NCI-H510A treated with DMSO at 0.1 percent for 48 hours (cell line): ENCODE measurements around the gene BPIFB6.

Experiments used
- DNase-seq: peaks from one replicate; lab custom pipeline; 2025; lab: John Stamatoyannopoulos, UW

BPIFB6 gene

DNA sequence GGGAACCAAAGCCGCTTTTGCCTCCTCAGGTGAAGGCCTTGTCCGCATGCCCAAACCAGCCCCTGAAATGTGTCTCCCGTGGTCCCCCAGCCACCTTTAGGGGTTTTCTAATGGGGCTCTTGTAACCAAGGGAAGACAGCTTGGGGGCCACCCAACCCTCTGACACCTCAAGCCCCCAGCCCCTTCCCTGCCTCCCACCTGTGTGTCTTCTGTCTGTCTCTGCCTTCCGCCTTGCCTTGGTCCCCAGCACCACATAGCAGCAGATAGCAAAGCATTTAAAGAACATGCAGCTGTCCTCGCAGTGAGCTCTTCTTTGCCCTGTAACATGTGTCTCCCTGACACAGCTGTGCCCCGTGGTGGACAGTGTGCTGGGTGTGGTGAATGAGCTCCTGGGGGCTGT is 31.8 kb downstream of the BPIFB6 start:
- no peak for DNase-seq

- no peak for DNase-seq
These were observed 33.3 kb downstream of the BPIFB6 start for GRCh38 chr20:33064572-33065287.

- no peak for DNase-seq
These were observed 34.3 kb downstream of the BPIFB6 start for GRCh38 chr20:33065785-33066184.

DNA sequence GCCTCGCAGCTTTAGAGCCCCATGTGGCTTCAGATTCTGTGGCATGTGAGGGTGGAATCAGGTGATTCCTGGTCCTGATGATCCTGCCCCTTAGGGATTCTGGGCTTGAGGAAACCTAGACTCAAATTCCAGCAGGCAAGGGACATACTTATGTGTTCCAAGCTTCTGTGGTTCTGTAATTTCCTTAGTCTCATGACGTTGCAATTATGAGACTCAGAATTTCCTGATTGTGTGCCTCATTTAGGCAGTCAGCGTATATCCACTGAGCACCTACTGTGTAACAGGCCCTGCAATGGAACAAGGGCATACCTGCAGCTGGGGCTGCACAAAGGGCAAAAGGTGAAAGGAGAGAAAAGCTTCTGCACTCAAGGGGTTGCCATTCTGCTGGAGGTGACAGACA is 36.4 kb downstream of the BPIFB6 start:
- DNase-seq: no peak

DNA sequence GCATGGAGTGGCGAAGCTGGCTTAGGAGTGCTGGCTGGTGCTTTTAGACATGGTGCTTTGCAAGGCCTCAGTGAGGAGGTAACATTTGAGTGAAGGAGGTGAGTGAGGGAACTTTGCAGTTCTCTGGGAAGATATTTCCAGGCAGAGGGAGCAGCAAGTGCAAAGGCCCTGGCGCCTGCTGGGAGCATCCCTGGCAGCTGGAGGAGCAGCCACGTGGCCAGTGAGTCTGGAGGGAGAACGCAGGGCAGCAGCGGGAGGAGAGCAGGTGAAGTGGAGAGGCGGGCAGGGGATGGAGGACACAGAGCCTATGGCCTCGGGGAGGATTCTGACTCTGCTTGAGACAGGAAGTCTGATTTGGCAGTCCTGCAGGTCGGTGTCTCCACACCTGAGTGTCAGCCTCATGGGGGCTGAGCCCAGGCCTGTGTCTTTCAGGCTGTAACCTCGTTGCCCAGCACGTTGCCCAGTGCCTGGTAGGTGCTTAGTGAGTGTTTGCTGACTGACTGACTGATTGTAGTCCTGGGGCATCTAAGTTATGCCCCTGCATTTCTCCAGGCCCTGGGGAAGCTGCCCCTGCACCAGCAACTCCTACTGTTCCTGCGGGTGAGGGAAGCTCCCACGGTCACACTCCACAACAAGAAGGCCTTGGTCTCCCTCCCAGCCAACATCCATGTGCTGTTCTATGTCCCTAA is 36.9 kb downstream of the BPIFB6 start:
- DNase-seq: no peak

GRCh38 chr20:33069673-33070072 is 38.2 kb downstream of the BPIFB6 start:
- no peak for DNase-seq

DNA sequence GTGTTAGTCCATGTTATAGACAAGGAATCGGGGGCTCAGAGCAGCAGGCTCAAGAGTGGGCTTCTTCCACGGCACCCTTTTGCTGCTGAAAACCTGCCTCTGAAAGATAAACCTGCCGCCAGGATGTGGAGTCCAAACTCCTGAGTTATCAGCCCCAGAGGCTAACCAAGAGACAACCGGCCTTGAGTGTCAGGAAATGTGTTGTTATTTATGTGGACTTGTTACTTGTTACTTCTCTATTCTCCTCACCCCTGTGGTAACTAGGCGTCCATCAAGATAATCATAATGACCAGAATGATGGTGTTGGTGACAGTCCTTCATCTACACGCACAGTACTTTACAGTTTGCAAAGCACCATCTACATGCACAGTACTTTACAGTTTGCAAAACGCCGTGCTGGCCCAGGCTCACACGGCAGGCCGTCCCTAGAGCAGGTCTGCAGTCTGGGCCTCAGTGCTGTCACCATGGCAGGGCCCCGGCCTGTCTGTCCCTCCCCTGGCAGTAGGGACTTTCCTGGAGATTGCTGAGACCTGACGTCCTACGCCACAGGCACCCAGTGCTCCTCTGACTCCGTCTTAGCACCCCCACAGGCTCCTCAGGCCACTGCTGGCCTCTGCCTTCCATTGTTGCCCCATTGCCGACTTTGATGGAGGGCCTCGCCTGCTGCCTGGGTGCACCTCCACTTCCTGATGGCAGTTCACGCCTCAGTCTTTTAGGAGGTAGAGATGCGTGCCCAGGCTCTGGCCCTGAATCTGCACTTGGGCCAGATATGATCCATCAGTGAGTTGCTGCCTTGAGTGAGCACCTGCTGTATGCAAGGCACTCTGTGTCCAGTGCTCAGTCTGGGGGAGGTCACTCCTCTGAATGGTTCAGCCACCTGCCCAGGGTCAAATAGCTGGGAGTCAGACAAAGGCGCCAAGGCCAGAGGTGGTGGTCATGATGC is 38.9 kb downstream of the BPIFB6 start:
- no peak for DNase-seq

GRCh38 chr20:33071198-33071597 is 39.8 kb downstream of the BPIFB6 start:
- DNase-seq: no peak

DNA sequence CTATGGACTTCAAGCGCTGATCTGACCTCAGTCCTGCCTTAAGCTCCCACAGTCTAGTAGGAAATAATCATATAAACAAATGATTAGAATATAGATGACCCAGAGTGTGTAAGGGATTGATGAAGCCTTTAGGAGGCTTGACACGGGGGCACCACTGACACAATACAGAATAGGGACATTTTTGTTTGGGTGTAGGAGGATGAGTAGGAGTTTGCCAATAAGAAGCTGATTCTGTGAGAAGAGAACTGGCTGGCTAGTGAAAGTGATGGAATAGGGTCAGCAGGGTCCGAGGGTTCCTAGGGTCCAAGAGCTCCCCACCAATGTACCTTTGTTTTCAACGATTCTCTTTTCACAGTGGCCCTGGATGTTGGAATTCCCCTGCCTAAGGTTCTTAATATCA is 40.9 kb downstream of the BPIFB6 start:
- no peak for DNase-seq

GRCh38 chr20:33072813-33073212 is 41.4 kb downstream of the BPIFB6 start:
- DNase-seq: no peak

DNA sequence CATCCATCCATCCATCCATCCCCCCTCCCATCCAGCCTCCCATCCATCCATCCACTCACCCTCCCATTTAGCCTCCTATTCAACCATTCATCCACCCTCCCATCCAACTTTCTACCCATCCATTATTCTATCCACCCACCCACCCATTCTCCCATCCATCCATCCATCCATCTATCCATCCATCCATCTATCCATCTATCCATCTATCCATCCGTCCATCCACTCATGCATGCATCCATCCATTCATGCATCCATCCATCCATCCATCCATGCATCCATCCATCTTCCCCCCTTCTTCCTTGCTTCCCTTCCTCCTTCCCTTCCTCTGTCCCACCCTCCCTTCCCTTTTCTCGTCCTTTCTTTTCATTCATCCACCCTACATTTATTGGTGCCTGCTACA is 43.2 kb downstream of the BPIFB6 start:
- no peak for DNase-seq

- DNase-seq: no peak
These were observed 43.8 kb downstream of the BPIFB6 start for GRCh38 chr20:33075281-33075680.

DNA sequence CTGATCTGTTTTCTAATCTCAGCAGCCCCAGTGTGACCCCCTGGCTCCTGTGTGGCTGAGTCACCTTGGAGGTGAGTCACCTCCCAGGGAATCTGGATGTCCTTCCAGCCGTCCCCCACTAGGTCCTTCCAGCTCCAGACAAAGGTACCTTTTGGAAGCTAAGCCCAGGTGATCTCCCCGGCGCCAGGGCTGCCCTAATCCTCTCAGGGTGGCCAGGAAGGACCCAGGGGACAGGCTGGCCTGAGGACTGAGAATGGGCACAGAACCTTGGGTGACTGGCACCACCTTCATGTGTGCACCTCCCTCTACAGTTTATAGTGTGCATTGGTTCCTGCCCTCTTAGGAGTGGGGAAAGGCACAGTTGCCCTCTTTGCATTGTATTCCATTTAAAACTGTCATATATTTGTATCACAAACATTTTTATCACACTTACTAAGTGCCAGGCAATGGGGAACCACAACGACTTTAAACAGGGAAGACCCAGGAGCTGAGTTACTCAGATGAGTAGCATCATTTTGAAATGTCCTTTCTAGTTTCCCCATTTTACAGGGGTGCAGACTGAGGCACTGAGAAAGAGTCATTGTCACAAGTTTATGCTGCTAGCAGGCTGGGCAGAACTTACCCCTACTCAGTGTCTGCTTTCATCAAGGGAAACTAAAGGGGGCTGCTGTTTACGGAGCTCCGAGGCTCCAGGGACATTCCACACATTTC is 45.4 kb downstream of the BPIFB6 start:
- no peak for DNase-seq

DNA sequence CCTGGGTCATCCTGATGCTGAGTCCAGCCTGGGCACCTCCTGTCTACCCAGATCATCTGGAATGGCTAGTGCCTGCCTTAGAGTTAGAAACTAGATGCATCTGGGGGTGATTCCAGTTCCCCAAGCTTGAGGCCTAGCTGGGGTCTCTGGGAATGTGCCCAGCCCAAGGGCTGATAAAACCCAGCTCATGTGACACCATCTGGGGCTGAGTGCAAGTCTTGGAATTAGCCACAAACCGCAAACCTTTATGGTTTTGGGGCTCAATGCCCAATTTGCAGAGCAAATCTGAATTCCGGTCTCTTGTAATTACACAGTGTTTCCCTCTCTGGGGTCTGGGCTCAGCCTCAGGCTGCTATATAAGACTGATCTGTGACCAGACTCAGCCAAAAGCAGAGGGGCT is 47.8 kb downstream of the BPIFB6 start, which contains the start of gene BPIFB4:
BPIFB4 (plus strand) TSS at position 385 of the 400 bp plus-strand sequence. CDS start 1,884 bp downstream, outside the sequence.
- DNase-seq: no peak

DNA sequence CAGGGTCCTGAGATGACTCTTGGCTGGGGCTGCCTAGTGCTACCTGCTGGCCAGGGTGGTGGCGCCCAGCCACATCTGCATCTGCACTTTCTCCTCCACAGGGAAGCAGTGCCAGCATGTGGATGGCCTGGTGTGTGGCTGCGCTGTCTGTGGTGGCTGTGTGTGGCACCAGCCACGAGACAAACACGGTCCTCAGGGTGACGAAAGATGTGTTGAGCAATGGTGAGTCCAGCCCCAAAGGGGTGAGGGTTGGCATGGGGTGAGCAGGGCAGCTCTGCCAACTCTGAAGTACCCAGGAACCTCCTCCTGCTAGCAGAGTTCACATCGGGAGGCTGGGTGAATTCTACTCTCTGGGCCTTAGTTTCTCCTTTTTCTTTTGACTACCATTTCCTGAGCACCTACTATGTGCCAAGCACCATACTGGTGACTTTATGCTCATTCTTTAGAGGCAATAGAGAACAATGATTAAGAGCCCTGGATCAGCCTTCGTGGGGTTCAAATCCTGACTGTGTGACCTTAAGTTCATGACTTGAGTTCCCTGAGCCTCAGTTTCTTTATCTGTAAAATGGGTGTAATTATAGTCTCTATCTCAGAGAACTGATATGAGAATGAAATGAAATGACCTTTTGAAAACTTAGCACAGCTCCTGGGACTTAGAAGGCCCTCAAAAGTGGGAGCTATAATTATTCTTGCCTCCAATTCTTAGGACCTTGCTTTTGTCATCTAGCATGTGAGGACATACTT is 50.1 kb downstream of the BPIFB6 start:
- DNase-seq: no peak

- DNase-seq: no peak
These were observed 51.1 kb downstream of the BPIFB6 start for GRCh38 chr20:33082546-33082945.

- DNase-seq: no peak
These were observed 52.3 kb downstream of the BPIFB6 start for GRCh38 chr20:33083544-33084340.

GRCh38 chr20:33084722-33085121 is 53.3 kb downstream of the BPIFB6 start:
- DNase-seq: no peak

GRCh38 chr20:33086052-33086722 is 54.7 kb downstream of the BPIFB6 start:
- DNase-seq: no peak

- DNase-seq: no peak
These were observed 59.7 kb downstream of the BPIFB6 start for GRCh38 chr20:33091147-33091546.
